GM18511 (cell line): ENCODE data around the gene KLF7.

Source experiments
- ATAC-seq: cut with Tn5 transposase; IDR thresholded peaks from one replicate; pipeline ENCODE4 v1.9.1; 2021; ENCODE audit warnings: mild to moderate bottlenecking, moderate library complexity; ENCODE audit not compliant: unreplicated experiment

The KLF7 gene

DNA sequence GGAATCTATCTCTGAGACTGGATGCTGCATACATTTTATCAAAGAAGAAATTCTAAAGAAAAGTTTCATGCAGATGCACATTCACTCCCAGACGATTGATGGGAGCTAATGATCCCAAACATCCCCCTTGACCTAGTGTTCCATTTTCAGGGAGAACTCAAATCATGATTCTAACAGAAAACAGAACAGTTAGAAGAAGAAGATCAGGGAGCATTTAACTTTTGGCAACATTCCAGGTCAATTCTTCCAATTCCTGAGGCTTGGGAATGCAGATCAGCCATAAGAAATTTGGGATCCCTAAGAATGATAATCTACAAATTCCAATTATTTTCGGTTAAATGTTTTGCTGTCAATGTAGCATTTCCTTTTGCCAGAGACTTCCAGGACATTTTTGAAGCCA, 129.9 kb downstream of the KLF7 start:
- ATAC-seq: no peak

DNA sequence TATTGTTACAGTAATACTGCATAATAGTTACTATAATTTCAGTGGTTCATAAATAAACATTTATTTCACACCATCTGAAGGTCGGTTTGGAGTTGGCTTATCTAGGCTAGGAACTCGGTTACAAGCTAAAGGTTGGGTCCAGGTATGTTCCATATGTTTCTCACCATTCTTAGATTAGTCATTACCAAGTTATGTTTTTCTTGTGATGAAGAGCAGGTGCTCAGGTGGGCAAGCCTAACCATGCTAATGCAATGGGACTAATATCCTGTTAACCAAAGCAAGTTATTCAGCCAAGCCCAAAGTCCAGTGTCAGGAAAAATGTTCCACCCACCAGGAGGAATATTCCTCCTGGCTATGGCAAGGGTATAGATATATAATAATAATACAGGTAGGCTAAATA, 133.3 kb downstream of the KLF7 start:
- no peak for ATAC-seq
